HepG2 (cell line): ENCODE data around the gene ATG16L2. TPM values are rescaled to one million over a fixed set of nuclear protein-coding genes. Genes with fewer than 3 reads are reported as not detected.

Source experiments
- CCDC6 ChIP-seq: sonication (generic); formaldehyde crosslinking; IDR thresholded peaks from 2 replicates; pipeline ENCODE4 v1.8.1; 2022; ENCODE audit warnings: mild to moderate bottlenecking, missing genetic modification reagents, moderate library complexity
- CEBPB ChIP-seq: IDR thresholded peaks from 2 replicates; pipeline ENCODE4 v1.6.1; 2011; ENCODE audit warnings: low read depth, low read length, improper control_type of control experiment, borderline replicate concordance
- GABPB1 ChIP-seq: IDR thresholded peaks from 2 replicates; pipeline ENCODE4 v1.6.1; 2016; ENCODE audit warnings: mild to moderate bottlenecking, missing genetic modification reagents, moderate library complexity, missing compliant biosample characterization
- HMG20B ChIP-seq: conservative IDR thresholded peaks from 2 replicates; pipeline ENCODE4 v1.6.1; 2016; ENCODE audit warnings: missing genetic modification reagents, missing compliant biosample characterization
- HNRNPL ChIP-seq: fragments of 200-400 bp; formaldehyde crosslinking; IDR thresholded peaks from 2 replicates; pipeline ENCODE4 v1.6.1; 2017; ENCODE audit warnings: mild to moderate bottlenecking, low read depth, low read length
- MXD4 ChIP-seq: IDR thresholded peaks from 2 replicates; pipeline ENCODE4 v1.6.1; 2016; ENCODE audit warnings: mild to moderate bottlenecking, missing biosample characterization, missing genetic modification reagents
- NR1H2 ChIP-seq: sonication (generic); formaldehyde crosslinking; IDR thresholded peaks from 2 replicates; pipeline ENCODE4 v1.8.1; 2022; ENCODE audit warnings: low read depth, missing genetic modification reagents, borderline replicate concordance
- PAF1 ChIP-seq: IDR thresholded peaks from 2 replicates; pipeline ENCODE4 v1.6.1; 2016; ENCODE audit warnings: missing genetic modification reagents, missing compliant biosample characterization
- RAD21 ChIP-seq: fragments of 450-650 bp; formaldehyde crosslinking; IDR thresholded peaks from 2 replicates; pipeline ENCODE4 v1.5.0; 2020; ENCODE audit warnings: mild to moderate bottlenecking
- RBAK ChIP-seq: sonication (generic); formaldehyde crosslinking; IDR thresholded peaks from 2 replicates; pipeline ENCODE4 v1.5.1; 2020; ENCODE audit warnings: mild to moderate bottlenecking, missing genetic modification reagents
- RBFOX2 ChIP-seq: fragments of 200-400 bp; formaldehyde crosslinking; IDR thresholded peaks from 2 replicates; pipeline ENCODE4 v1.6.1; 2017; ENCODE audit warnings: low read depth, mild to moderate bottlenecking, low read length
- ZBTB7A ChIP-seq: sonication (generic); formaldehyde crosslinking; IDR thresholded peaks from 2 replicates; pipeline ENCODE4 v1.8.0; 2022; ENCODE audit warnings: mild to moderate bottlenecking, missing genetic modification reagents
- ZNF687 ChIP-seq: sonication (generic); formaldehyde crosslinking; IDR thresholded peaks from 2 replicates; pipeline ENCODE4 v1.5.1; 2020; ENCODE audit warnings: mild to moderate bottlenecking, missing genetic modification reagents, moderate library complexity
- ZNF724P ChIP-seq: sonication (generic); formaldehyde crosslinking; IDR thresholded peaks from 2 replicates; pipeline ENCODE4 v1.8.0; 2022; ENCODE audit warnings: missing genetic modification reagents, borderline replicate concordance
- ZNF775 ChIP-seq: sonication (generic); formaldehyde crosslinking; IDR thresholded peaks from 2 replicates; pipeline ENCODE4 v1.4.0; 2020; ENCODE audit warnings: missing genetic modification reagents, mild to moderate bottlenecking, moderate library complexity, borderline replicate concordance
- ZNF879 ChIP-seq: sonication (generic); formaldehyde crosslinking; IDR thresholded peaks from 2 replicates; pipeline ENCODE4 v1.8.1; 2023; ENCODE audit warnings: missing genetic modification reagents
- polyA plus RNA-seq, 8 experiments: library from polyadenylated mRNA; depleted of rRNA in 3 of 8; stranded (reverse) in 7 of 8; unstranded in 1 of 8; fragments of >200 nt; fragmentation: Illumina TruSeq in 4 of 8; extraction: Trizol in 4 of 8; gene quantifications; 2 replicates each; pipeline versions ENCODE4 v1.2.1 to v1.2.3, GENCODE V29; 2011 to 2016; ENCODE audit warnings: low read depth in 4 of 8, missing spikeins in 1 of 8, mixed read lengths in 1 of 8; ENCODE audit not compliant: insufficient read depth in 1 of 8
- total RNA-seq, 5 experiments: library from RNA; depleted of rRNA; stranded (reverse); fragments of >200 nt; fragmentation: Illumina TruSeq; extraction: Trizol; gene quantifications; 2 replicates each; pipeline ENCODE4 v1.2.3, GENCODE V29; 2016; ENCODE audit warnings: low read depth in 1 of 5
- TF ChIP-seq, protein P1 (sequence below): sonication (generic); formaldehyde crosslinking; IDR thresholded peaks from 2 replicates; pipeline ENCODE4 v1.4.0; 2020; ENCODE audit warnings: low read depth, mild to moderate bottlenecking, missing genetic modification reagents
- TF ChIP-seq, protein P2 (sequence below): IDR thresholded peaks from 2 replicates; pipeline ENCODE4 v1.6.1; 2016; ENCODE audit warnings: low read depth, borderline replicate concordance
- TF ChIP-seq, protein P3 (sequence below): fragments of 450-650 bp; IDR thresholded peaks from 2 replicates; pipeline ENCODE4 v1.6.1; 2017
- TF ChIP-seq, protein P4 (sequence below): sonication (generic); formaldehyde crosslinking; IDR thresholded peaks from 2 replicates; pipeline ENCODE4 v1.9.0; 2021; ENCODE audit warnings: missing genetic modification reagents, borderline replicate concordance

Gene ATG16L2
- total and polyA plus RNA-seq, 2 of the 13 experiments (the other 11 are each of a cell fraction or from before 2014, with no cell fraction given), result 6.2 to 14.8 TPM

GRCh38 chr11:72766152-72766902, 47.9 kb upstream of the ATG16L2 start (continued):
- TF ChIP-seq, protein P1, sequence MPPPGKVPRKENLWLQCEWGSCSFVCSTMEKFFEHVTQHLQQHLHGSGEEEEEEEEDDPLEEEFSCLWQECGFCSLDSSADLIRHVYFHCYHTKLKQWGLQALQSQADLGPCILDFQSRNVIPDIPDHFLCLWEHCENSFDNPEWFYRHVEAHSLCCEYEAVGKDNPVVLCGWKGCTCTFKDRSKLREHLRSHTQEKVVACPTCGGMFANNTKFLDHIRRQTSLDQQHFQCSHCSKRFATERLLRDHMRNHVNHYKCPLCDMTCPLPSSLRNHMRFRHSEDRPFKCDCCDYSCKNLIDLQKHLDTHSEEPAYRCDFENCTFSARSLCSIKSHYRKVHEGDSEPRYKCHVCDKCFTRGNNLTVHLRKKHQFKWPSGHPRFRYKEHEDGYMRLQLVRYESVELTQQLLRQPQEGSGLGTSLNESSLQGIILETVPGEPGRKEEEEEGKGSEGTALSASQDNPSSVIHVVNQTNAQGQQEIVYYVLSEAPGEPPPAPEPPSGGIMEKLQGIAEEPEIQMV (CRISPR knock-in tag), result 0 out of 2 replicates have a peak, but pooled peaks have one; percentile 48
- TF ChIP-seq PAF1 (CRISPR knock-in tag) (no peak), ZNF879 (CRISPR knock-in tag) (no peak), ZNF775 (CRISPR knock-in tag) (0 out of 2 replicates have a peak, but pooled peaks have one; percentile 36), RBAK (no peak), HMG20B (CRISPR knock-in tag) (no peak), ZBTB7A (peak; percentile 77; the same call in 1 of the 2 replicates), RBFOX2 (0 out of 2 replicates have a peak, but pooled peaks have one; percentile 13), ZNF724P (peak; percentile 88; the same call in 1 of the 2 replicates), HNRNPL (peak; percentile 92), GABPB1 (CRISPR knock-in tag) (peak; percentile 37; the same call in 1 of the 2 replicates), CCDC6 (CRISPR knock-in tag) (peak; percentile 65; the same call in 1 of the 2 replicates), RAD21 (peak; percentile 80), ZNF687 (CRISPR knock-in tag) (peak; percentile 90), CEBPB (no peak), MXD4 (peak; percentile 63; the same call in 1 of the 2 replicates), NR1H2 (CRISPR knock-in tag) (no peak)
- TF ChIP-seq, protein P2, sequence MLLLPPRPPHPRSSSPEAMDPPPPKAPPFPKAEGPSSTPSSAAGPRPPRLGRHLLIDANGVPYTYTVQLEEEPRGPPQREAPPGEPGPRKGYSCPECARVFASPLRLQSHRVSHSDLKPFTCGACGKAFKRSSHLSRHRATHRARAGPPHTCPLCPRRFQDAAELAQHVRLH (CRISPR knock-in tag), result peak; percentile 33; the same call in 1 of the 2 replicates
- TF ChIP-seq, protein P3, sequence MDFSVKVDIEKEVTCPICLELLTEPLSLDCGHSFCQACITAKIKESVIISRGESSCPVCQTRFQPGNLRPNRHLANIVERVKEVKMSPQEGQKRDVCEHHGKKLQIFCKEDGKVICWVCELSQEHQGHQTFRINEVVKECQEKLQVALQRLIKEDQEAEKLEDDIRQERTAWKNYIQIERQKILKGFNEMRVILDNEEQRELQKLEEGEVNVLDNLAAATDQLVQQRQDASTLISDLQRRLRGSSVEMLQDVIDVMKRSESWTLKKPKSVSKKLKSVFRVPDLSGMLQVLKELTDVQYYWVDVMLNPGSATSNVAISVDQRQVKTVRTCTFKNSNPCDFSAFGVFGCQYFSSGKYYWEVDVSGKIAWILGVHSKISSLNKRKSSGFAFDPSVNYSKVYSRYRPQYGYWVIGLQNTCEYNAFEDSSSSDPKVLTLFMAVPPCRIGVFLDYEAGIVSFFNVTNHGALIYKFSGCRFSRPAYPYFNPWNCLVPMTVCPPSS, result no peak
- TF ChIP-seq, protein P4, sequence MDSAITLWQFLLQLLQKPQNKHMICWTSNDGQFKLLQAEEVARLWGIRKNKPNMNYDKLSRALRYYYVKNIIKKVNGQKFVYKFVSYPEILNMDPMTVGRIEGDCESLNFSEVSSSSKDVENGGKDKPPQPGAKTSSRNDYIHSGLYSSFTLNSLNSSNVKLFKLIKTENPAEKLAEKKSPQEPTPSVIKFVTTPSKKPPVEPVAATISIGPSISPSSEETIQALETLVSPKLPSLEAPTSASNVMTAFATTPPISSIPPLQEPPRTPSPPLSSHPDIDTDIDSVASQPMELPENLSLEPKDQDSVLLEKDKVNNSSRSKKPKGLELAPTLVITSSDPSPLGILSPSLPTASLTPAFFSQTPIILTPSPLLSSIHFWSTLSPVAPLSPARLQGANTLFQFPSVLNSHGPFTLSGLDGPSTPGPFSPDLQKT (CRISPR knock-in tag), result no peak
